Muscle of back (tissue), 11 donors: ENCODE measurements around the gene PPP1R2B. TPM values are rescaled to one million over a fixed set of nuclear protein-coding genes. Genes with fewer than 3 reads are reported as not detected.

Experiments used
- DNase-seq, 3 donors: peaks; one replicate each; pipeline versions ENCODE4 v3.0.0 to v3.0.0-alpha.2; 2013
- polyA plus RNA-seq, 10 donors: library from polyadenylated mRNA; unstranded; fragments of 120-200 nt; gene quantifications; one replicate each; pipeline ENCODE4 v1.2.1, GENCODE V29; 2013; ENCODE audit not compliant: insufficient read length in 10 of 10

The PPP1R2B gene
- polyA plus RNA-seq, 10 donors, result 0.10 TPM; not detected in 9

GRCh38 chr5:156871212-156871611 lies 21.1 kb downstream of the PPP1R2B start:
- DNase-seq, result no peak

- no peak for DNase-seq
These were observed 29.7 kb downstream of the PPP1R2B start for GRCh38 chr5:156879665-156880285.

- no peak for DNase-seq
These were observed 33.3 kb downstream of the PPP1R2B start for GRCh38 chr5:156883316-156883875.

GRCh38 chr5:156888520-156888919 lies 38.4 kb downstream of the PPP1R2B start:
- DNase-seq, result no peak

- no peak for DNase-seq
These were observed 42.1 kb downstream of the PPP1R2B start for GRCh38 chr5:156892223-156892622.

- no peak for DNase-seq
These were observed 42.8 kb downstream of the PPP1R2B start for GRCh38 chr5:156892864-156893263.

GRCh38 chr5:156893517-156893916 lies 43.4 kb downstream of the PPP1R2B start:
- no peak for DNase-seq

GRCh38 chr5:156896546-156896945 lies 46.5 kb downstream of the PPP1R2B start:
- DNase-seq, result no peak

Other genes starting within 250 kb of the PPP1R2B start
- gene TIMD4, start 112.9 kb downstream of the PPP1R2B start, polyA plus RNA-seq, result 1 to 10 TPM; 1.5 to 7.6 (median 3.3) TPM
- under 1 TPM in 3 of 10 donors, not detected in 7; 0.11 to 0.46 (median 0.16) TPM for gene HAVCR1, start 208.8 kb downstream of the PPP1R2B start, polyA plus RNA-seq